Body of pancreas (tissue), 4 donors: Measurements from ENCODE around the gene SNX21.

Experiments used
- POLR2A ChIP-seq, 3 donors: fragments of 450-650 bp; IDR thresholded peaks; one replicate each; pipeline ENCODE4 v1.6.1; 2016; ENCODE audit warnings: antibody characterized with exemption in 3 of 3, mild to moderate bottlenecking in 2 of 3
- TF ChIP-seq, protein P1 (sequence below), 7 experiments: fragments of 450-650 bp in 4 of 7; fragments of 200-600 bp in 3 of 7; sonication (generic) in 3 of 7; IDR thresholded peaks; one replicate each; pipeline ENCODE4 v1.5.1; 2016 to 2019; ENCODE audit warnings: antibody characterized with exemption in 7 of 7

DNA sequence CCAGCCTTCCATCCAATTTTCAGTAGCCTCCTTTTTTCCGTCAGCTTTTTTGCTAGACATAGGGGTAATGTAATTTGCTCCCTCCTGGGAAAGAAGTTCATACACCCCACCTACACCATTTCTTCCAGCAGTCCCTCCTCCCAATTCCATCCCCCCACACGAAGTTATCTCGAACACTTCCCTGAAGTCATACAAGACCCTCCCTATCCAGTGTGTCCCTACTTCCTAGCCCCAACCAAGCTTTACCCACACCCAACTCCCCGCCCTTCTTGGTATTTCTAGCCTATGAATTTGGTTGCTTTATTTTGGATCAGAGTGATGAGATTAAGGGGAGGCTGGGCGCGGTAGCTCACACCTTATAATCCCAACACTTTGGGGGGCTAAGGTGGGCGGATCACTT, 20.1 kb upstream of the SNX21 start:
- TF ChIP-seq, protein P1, sequence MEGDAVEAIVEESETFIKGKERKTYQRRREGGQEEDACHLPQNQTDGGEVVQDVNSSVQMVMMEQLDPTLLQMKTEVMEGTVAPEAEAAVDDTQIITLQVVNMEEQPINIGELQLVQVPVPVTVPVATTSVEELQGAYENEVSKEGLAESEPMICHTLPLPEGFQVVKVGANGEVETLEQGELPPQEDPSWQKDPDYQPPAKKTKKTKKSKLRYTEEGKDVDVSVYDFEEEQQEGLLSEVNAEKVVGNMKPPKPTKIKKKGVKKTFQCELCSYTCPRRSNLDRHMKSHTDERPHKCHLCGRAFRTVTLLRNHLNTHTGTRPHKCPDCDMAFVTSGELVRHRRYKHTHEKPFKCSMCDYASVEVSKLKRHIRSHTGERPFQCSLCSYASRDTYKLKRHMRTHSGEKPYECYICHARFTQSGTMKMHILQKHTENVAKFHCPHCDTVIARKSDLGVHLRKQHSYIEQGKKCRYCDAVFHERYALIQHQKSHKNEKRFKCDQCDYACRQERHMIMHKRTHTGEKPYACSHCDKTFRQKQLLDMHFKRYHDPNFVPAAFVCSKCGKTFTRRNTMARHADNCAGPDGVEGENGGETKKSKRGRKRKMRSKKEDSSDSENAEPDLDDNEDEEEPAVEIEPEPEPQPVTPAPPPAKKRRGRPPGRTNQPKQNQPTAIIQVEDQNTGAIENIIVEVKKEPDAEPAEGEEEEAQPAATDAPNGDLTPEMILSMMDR (IDR thresholded peaks at IDR 0.05): no peak
- TF ChIP-seq POLR2A (IDR thresholded peaks at IDR 0.05): no peak
